ENCODE data around the gene CYP27C1.

GRCh38 chr2:127196998-127197397 is 23.1 kb downstream of the CYP27C1 start:
- TF ChIP-seq REST (IDR thresholded peaks at IDR 0.05; ENCODE audit: unreplicated experiment) (no peak), CTCF (conservative IDR thresholded peaks at IDR 0.05; ENCODE audit: low read depth in 2 of 2) (peak; percentile 73 to 80), JUNB (IDR thresholded peaks at IDR 0.05; ENCODE audit: unreplicated experiment) (no peak), POLR2AphosphoS5 (IDR thresholded peaks at IDR 0.05; ENCODE audit: low read depth) (no peak)

Measured in GM23338 (cell line).